OCI-LY7 (cell line): ENCODE data around the gene TWF2. TPM values are rescaled to one million over a fixed set of nuclear protein-coding genes. Genes with fewer than 3 reads are reported as not detected.
"Not testable (repeated sequence)": the region's sequence is repeated elsewhere in the genome, so short reads cannot be mapped to it uniquely, and the experiment has no call there.

ENCODE experiments used
- BruUV-seq: library from RNA; stranded (reverse); fragments of 400-500 nt; replicated peaks from 2 replicates; lab custom pipeline; 2021; lab: Mats Ljungman, UMichigan
- CTCF ChIA-PET: fragments of 300-600 bp; sonication (Branson Sonifier 250); formaldehyde crosslinking; loops from one replicate; lab custom pipeline; 2022; ENCODE audit warnings: antibody characterized with exemption; ENCODE audit not compliant: unreplicated experiment; lab: Charles Lee
- POLR2A ChIA-PET: fragments of 300-600 bp; sonication (Branson Sonifier 250); formaldehyde crosslinking; loops from one replicate; lab custom pipeline; 2022; ENCODE audit warnings: antibody characterized with exemption; lab: Charles Lee
- DNase-seq: peaks from one replicate; pipeline ENCODE4 v3.0.0-alpha.2; 2015; ENCODE audit warnings: low spot score
- H2AFZ ChIP-seq: fragments of 200-600 bp; sonication (generic), shearing (Covaris generic); 2 replicates; pipeline ENCODE4 v1.6.1; 2014; ENCODE audit warnings: mild to moderate bottlenecking, antibody characterized with exemption, low read length, moderate library complexity
- H3K27ac ChIP-seq: fragments of 200-600 bp; sonication (generic); 2 replicates; pipeline ENCODE4 v1.5.1; 2014; ENCODE audit warnings: mixed run types, low read depth, mild to moderate bottlenecking, moderate library complexity, low read length, inconsistent platforms; ENCODE audit not compliant: poor library complexity, severe bottlenecking
- H3K36me3 ChIP-seq: fragments of 200-600 bp; sonication (generic); 2 replicates; pipeline ENCODE4 v1.6.1; 2014; ENCODE audit warnings: mild to moderate bottlenecking, antibody characterized with exemption, low read length, moderate library complexity, mixed read lengths; ENCODE audit not compliant: insufficient read depth
- H3K4me1 ChIP-seq: fragments of 200-600 bp; sonication (generic); 2 replicates; pipeline ENCODE4 v1.5.1; 2014; ENCODE audit warnings: mild to moderate bottlenecking, low read length; ENCODE audit not compliant: insufficient read depth, poor library complexity, severe bottlenecking
- H3K4me2 ChIP-seq: fragments of 200-600 bp; sonication (generic); 2 replicates; pipeline ENCODE4 v1.6.1; 2014; ENCODE audit warnings: mild to moderate bottlenecking, low read length
- H3K4me3 ChIP-seq: fragments of 200-600 bp; sonication (generic); 2 replicates; pipeline ENCODE4 v1.5.1; 2014; ENCODE audit warnings: mild to moderate bottlenecking, low read depth, low read length; ENCODE audit not compliant: poor library complexity, severe bottlenecking
- H3K79me2 ChIP-seq: fragments of 200-600 bp; sonication (generic); 2 replicates; pipeline ENCODE4 v1.6.1; 2016; ENCODE audit warnings: low read depth, mild to moderate bottlenecking, low read length, moderate library complexity, mixed read lengths; ENCODE audit not compliant: insufficient read depth
- H3K9me2 ChIP-seq: fragments of 200-600 bp; sonication (generic); 2 replicates; pipeline ENCODE4 v1.6.1; 2016; ENCODE audit warnings: mild to moderate bottlenecking, low read length, mixed read lengths; ENCODE audit not compliant: insufficient read depth
- H3K9me3 ChIP-seq: fragments of 200-600 bp; sonication (generic); 2 replicates; pipeline ENCODE4 v1.6.1; 2014; ENCODE audit warnings: mild to moderate bottlenecking, mixed run types, low read length, mixed read lengths
- H4K20me1 ChIP-seq: fragments of 200-600 bp; sonication (generic); 2 replicates; pipeline ENCODE4 v1.6.1; 2014; ENCODE audit warnings: mild to moderate bottlenecking, antibody characterized with exemption, low read length, moderate library complexity, mixed read lengths; ENCODE audit not compliant: insufficient read depth
- EZH2phosphoT487 ChIP-seq: fragments of 200-600 bp; sonication (generic); IDR thresholded peaks from 2 replicates; pipeline ENCODE4 v1.6.1; 2018; ENCODE audit warnings: low read depth, borderline replicate concordance, mild to moderate bottlenecking, mixed run types, antibody characterized with exemption, low read length, moderate library complexity, mixed read lengths
- intact Hi-C: fragments of 100-400 bp; cut with micrococcal nuclease; formaldehyde crosslinking; loops from one replicate; pipeline ENCODE4 v1.10.0; 2022; ENCODE audit not compliant: unreplicated experiment
- total RNA-seq, 2 experiments: library from RNA; depleted of rRNA in 1 of 2; stranded (reverse); fragments of >200 nt in 1 of 2; shearing (Covaris generic) in 1 of 2; gene quantifications; 2 replicates each; pipeline ENCODE4 v1.2.3, GENCODE V29; 2014 to 2022
- TF ChIP-seq, protein P1 (sequence below): fragments of 200-600 bp; sonication (generic); conservative IDR thresholded peaks from 2 replicates; pipeline ENCODE4 v1.5.1; 2014; ENCODE audit warnings: mild to moderate bottlenecking, antibody characterized with exemption, low read length, moderate library complexity, mixed read lengths

TWF2 gene
- total RNA-seq, 2 experiments from 2014 or later = 52.8 to 64.9 TPM

DNA sequence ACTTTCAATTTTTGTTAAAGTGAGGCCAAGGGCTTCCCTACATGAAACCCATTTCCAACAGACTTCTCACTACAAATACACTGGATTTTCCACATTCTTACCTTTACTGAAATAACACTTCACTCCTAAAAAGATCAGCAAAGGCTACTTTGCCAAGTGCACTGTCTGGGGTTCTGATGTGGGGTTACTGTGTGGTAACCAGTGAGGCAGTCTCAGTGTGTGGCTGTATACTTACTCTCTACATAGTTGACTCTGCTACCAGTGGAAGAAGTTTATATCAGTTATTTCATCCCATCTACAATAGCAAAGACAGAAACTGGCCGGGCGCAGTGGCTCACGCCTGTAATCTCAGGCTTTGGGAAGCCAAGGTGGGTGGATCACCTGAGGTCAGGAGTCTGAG, 33.9 kb upstream of the TWF2 start:
- intact Hi-C loops = no loop called here
- H3K27ac ChIP-seq = no peak overlapping the region
- H3K79me2 ChIP-seq = peaks cover 100% of the 10 kb centered on the region
- ChIA-PET POLR2A (no interaction called here), CTCF (no interaction called here)
- no peak overlapping the region for H3K4me2 ChIP-seq
- no peak overlapping the region for H3K4me3 ChIP-seq
- no TSS peak for BruUV-seq
- peaks cover 91% of the 10 kb centered on the region for H3K36me3 ChIP-seq
- TF ChIP-seq EZH2phosphoT487 = no peak
- TF ChIP-seq, protein P1, sequence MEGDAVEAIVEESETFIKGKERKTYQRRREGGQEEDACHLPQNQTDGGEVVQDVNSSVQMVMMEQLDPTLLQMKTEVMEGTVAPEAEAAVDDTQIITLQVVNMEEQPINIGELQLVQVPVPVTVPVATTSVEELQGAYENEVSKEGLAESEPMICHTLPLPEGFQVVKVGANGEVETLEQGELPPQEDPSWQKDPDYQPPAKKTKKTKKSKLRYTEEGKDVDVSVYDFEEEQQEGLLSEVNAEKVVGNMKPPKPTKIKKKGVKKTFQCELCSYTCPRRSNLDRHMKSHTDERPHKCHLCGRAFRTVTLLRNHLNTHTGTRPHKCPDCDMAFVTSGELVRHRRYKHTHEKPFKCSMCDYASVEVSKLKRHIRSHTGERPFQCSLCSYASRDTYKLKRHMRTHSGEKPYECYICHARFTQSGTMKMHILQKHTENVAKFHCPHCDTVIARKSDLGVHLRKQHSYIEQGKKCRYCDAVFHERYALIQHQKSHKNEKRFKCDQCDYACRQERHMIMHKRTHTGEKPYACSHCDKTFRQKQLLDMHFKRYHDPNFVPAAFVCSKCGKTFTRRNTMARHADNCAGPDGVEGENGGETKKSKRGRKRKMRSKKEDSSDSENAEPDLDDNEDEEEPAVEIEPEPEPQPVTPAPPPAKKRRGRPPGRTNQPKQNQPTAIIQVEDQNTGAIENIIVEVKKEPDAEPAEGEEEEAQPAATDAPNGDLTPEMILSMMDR = no peak
- DNase-seq = no peak
- H4K20me1 ChIP-seq = peaks cover 47% of the 10 kb centered on the region
- no peaks in the 10 kb centered on the region for H3K9me2 ChIP-seq
- peaks cover 35% of the 10 kb centered on the region for H3K4me1 ChIP-seq
- no peak overlapping the region for H2AFZ ChIP-seq
- peaks cover 4% of the 10 kb centered on the region; the same call in 1 of the 2 replicates for H3K9me3 ChIP-seq

- peaks cover 50% of the 10 kb centered on the region for H4K20me1 ChIP-seq
- peaks cover 35% of the 10 kb centered on the region for H3K4me1 ChIP-seq
- H3K9me3 ChIP-seq, intact Hi-C loops, BruUV-seq, H3K27ac ChIP-seq, H3K9me2 ChIP-seq, H2AFZ ChIP-seq, DNase-seq, H3K4me3 ChIP-seq, CTCF ChIA-PET: not testable (repeated sequence)
- H3K4me2 ChIP-seq = peak overlapping the region; percentile 24; the same call in 1 of the 2 replicates
- H3K79me2 ChIP-seq = peaks cover 100% of the 10 kb centered on the region
- peaks cover 97% of the 10 kb centered on the region for H3K36me3 ChIP-seq
- POLR2A ChIA-PET = interaction anchor here (1.7 to 2.1 kb wide), 2 partner anchors 11 to 12 kb away, joined by 4 to 6 read pairs; no protein-coding TSS in a partner anchor
These were observed 33.2 kb upstream of the TWF2 start for GRCh38 chr3:52272172-52272571.

- Histone ChIP-seq H3K79me2 (peaks cover 94% of the 10 kb centered on the region), H2AFZ (no peak overlapping the region), H3K9me3 (peaks cover 4% of the 10 kb centered on the region; the same call in 1 of the 2 replicates), H3K27ac (no peak overlapping the region), H4K20me1 (peaks cover 39% of the 10 kb centered on the region), H3K9me2 (no peaks in the 10 kb centered on the region), H3K4me2 (no peak overlapping the region), H3K4me3 (no peak overlapping the region), H3K4me1 (peaks cover 21% of the 10 kb centered on the region), H3K36me3 (peaks cover 98% of the 10 kb centered on the region)
- ChIA-PET CTCF (no interaction called here), POLR2A (interaction anchor here (0.5 to 2.1 kb wide), 3 partner anchors 11 to 294 kb away, joined by 3 to 4 read pairs (median 3); no protein-coding TSS in a partner anchor)
- DNase-seq = no peak
- BruUV-seq = no TSS peak
- no peak for TF ChIP-seq EZH2phosphoT487
- TF ChIP-seq, protein P1 = no peak
- intact Hi-C loops = no loop called here
These were observed 31.3 kb upstream of the TWF2 start for GRCh38 chr3:52270252-52270754.
